ENCODE results near the gene LIPE.

LIPE gene

DNA sequence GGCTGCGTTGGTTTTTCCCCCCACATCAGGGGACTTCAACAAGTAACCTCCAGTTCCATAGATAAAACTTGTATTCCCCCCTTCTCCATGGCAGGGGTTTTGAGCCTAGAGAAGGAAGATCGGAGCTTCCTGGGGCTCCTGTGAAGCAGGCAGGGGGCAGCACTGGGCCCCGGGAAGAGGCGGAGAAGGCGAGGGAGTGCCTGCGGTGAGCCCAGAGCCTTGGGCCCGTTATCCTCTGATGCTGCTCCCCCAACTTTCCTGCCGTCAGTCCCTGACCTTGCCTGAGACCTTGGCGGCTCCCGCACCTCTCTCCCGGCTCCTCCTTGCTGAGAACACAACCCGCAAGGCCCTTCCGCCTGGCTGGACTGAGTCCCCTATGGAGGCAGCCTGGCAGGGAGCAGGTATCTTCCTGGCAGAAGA lies 2.5 kb downstream of the LIPE start:
- Histone ChIP-seq H3K36me3 (ENCODE audit: insufficient read depth, low read length) (no peaks in the 10 kb centered on the region), H2AFZ (ENCODE audit: low read length) (no peak overlapping the region), H3K9ac (ENCODE audit: low read depth, low read length, poor library complexity, severe bottlenecking) (no peak overlapping the region), H3K4me3 (ENCODE audit: low read length, poor library complexity, severe bottlenecking) (no peak overlapping the region), H3K4me2 (ENCODE audit: low read depth, low read length, poor library complexity, severe bottlenecking) (no peak overlapping the region), H3K9me2 (replicated peaks; ENCODE audit: low read depth, low read length) (no peaks in the 10 kb centered on the region), H3K79me2 (ENCODE audit: insufficient read depth, low read length) (peaks cover 16% of the 10 kb centered on the region; the same call in 1 of the 2 replicates), H3F3A (ENCODE audit: low read depth) (no peaks in the 10 kb centered on the region), H3K27me3 (ENCODE audit: insufficient read depth, low read length, poor library complexity, severe bottlenecking) (no peaks in the 10 kb centered on the region), H4K20me1 (ENCODE audit: insufficient read depth, low read length, poor library complexity, severe bottlenecking) (peaks cover 19% of the 10 kb centered on the region), H3K4me1 (ENCODE audit: insufficient read depth, low read length, poor library complexity, severe bottlenecking) (peaks cover 31% of the 10 kb centered on the region), H3K9me3 (ENCODE audit: insufficient read depth, low read depth, low read length) (no peaks in the 10 kb centered on the region)
- TF ChIP-seq, protein P1, sequence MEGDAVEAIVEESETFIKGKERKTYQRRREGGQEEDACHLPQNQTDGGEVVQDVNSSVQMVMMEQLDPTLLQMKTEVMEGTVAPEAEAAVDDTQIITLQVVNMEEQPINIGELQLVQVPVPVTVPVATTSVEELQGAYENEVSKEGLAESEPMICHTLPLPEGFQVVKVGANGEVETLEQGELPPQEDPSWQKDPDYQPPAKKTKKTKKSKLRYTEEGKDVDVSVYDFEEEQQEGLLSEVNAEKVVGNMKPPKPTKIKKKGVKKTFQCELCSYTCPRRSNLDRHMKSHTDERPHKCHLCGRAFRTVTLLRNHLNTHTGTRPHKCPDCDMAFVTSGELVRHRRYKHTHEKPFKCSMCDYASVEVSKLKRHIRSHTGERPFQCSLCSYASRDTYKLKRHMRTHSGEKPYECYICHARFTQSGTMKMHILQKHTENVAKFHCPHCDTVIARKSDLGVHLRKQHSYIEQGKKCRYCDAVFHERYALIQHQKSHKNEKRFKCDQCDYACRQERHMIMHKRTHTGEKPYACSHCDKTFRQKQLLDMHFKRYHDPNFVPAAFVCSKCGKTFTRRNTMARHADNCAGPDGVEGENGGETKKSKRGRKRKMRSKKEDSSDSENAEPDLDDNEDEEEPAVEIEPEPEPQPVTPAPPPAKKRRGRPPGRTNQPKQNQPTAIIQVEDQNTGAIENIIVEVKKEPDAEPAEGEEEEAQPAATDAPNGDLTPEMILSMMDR (conservative IDR thresholded peaks at IDR 0.05; ENCODE audit: low read length): 0 out of 2 replicates have a peak, but pooled peaks have one; percentile 15
- no peak for TF ChIP-seq EZH2phosphoT487 (IDR thresholded peaks at IDR 0.05; ENCODE audit: borderline replicate concordance)

DNA sequence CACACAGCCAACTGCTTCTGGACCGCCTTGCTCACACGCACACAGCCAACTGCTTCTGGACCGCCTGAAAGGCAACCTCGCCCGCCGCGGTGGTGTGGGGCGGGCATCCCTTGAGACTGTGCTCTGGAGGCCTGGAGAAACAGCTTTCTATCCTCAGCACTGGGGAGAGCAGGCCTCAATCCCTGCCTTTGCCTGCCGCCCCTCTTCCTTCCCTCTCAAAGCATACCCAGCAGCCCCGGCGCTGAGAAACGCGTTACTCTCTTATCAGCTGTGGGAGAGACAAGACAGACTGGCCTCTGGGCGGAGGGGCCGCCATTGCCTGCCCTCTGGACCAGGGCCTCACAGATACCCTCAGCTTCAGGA lies 2.9 kb downstream of the LIPE start:
- peak overlapping the region; percentile 93 for H3K4me2 ChIP-seq (ENCODE audit: low read depth, low read length, poor library complexity, severe bottlenecking)
- no peak overlapping the region for H3K9ac ChIP-seq (ENCODE audit: low read depth, low read length, poor library complexity, severe bottlenecking)
- H3F3A ChIP-seq (ENCODE audit: low read depth): no peaks in the 10 kb centered on the region
- no peaks in the 10 kb centered on the region for H3K9me2 ChIP-seq (replicated peaks; ENCODE audit: low read depth, low read length)
- peaks cover 33% of the 10 kb centered on the region for H3K4me1 ChIP-seq (ENCODE audit: insufficient read depth, low read length, poor library complexity, severe bottlenecking)
- TF ChIP-seq, protein P1 (conservative IDR thresholded peaks at IDR 0.05; ENCODE audit: low read length): no peak
- TF ChIP-seq EZH2phosphoT487 (IDR thresholded peaks at IDR 0.05; ENCODE audit: borderline replicate concordance): no peak
- H3K4me3 ChIP-seq (ENCODE audit: low read length, poor library complexity, severe bottlenecking): no peak overlapping the region
- no peak overlapping the region for H2AFZ ChIP-seq (ENCODE audit: low read length)
- no peaks in the 10 kb centered on the region for H3K9me3 ChIP-seq (ENCODE audit: insufficient read depth, low read depth, low read length)
- peaks cover 16% of the 10 kb centered on the region; the same call in 1 of the 2 replicates for H3K79me2 ChIP-seq (ENCODE audit: insufficient read depth, low read length)
- no peaks in the 10 kb centered on the region for H3K27me3 ChIP-seq (ENCODE audit: insufficient read depth, low read length, poor library complexity, severe bottlenecking)
- peaks cover 22% of the 10 kb centered on the region for H4K20me1 ChIP-seq (ENCODE audit: insufficient read depth, low read length, poor library complexity, severe bottlenecking)
- no peaks in the 10 kb centered on the region for H3K36me3 ChIP-seq (ENCODE audit: insufficient read depth, low read length)

DNA sequence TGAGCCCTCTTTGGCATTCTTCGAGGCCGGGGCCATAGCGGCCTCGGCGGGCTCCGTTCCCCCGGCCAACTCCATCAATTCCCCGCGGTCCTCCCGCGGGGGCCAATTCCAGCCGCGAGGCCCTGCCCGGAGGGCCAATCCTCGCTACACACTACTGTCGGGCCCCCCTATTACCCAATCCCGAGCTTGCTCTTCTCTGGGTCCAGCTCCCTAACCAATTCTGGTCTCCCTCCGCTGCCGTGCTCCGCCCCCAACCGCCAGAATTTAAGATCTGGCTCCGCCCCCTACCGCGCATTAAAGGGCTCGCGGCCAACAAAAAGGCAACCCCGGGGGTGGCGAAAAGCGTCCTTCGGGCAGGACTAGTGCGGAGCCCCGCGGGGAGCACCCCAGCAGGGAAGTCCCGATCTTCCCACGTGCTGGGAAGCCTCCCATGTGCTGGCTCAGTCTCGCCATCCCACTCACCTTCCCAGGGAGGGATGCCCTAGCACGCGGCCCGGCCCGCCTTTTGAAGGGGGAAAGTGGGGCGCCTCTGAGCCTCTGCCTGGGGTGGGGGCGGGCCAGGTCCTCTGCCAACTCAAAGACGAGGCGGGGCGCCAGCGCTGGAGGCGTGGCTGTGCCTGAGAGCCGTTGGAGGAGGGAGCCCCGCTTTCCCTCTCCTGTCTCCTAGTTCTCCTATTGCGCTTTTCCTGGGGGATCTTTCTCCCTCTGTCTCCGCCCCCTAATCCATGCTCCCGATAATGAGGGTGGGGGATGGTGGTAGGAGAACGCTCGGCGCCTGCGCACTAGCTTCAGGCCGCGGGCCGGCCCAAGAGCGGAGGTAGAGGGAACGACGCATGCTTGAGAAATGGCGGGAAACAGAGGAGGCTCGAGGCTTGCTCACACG lies 3.5 kb downstream of the LIPE start:
- Histone ChIP-seq H3K79me2 (ENCODE audit: insufficient read depth, low read length) (peaks cover 16% of the 10 kb centered on the region; the same call in 1 of the 2 replicates), H3K4me1 (ENCODE audit: insufficient read depth, low read length, poor library complexity, severe bottlenecking) (peaks cover 33% of the 10 kb centered on the region), H3F3A (ENCODE audit: low read depth) (no peaks in the 10 kb centered on the region), H3K9me2 (replicated peaks; ENCODE audit: low read depth, low read length) (no peaks in the 10 kb centered on the region), H3K36me3 (ENCODE audit: insufficient read depth, low read length) (no peaks in the 10 kb centered on the region), H3K9me3 (ENCODE audit: insufficient read depth, low read depth, low read length) (no peaks in the 10 kb centered on the region), H3K9ac (ENCODE audit: low read depth, low read length, poor library complexity, severe bottlenecking) (peak overlapping the region; percentile 73), H4K20me1 (ENCODE audit: insufficient read depth, low read length, poor library complexity, severe bottlenecking) (peaks cover 22% of the 10 kb centered on the region), H3K4me2 (ENCODE audit: low read depth, low read length, poor library complexity, severe bottlenecking) (peak overlapping the region; percentile 93), H3K4me3 (ENCODE audit: low read length, poor library complexity, severe bottlenecking) (peak overlapping the region; percentile 74), H3K27me3 (ENCODE audit: insufficient read depth, low read length, poor library complexity, severe bottlenecking) (no peaks in the 10 kb centered on the region), H2AFZ (ENCODE audit: low read length) (peak overlapping the region; percentile 64)
- TF ChIP-seq EZH2phosphoT487 (IDR thresholded peaks at IDR 0.05; ENCODE audit: borderline replicate concordance): no peak
- TF ChIP-seq, protein P1 (conservative IDR thresholded peaks at IDR 0.05; ENCODE audit: low read length): no peak
